Measurements from ENCODE around the gene ZNF692. TPM values are rescaled to one million over a fixed set of nuclear protein-coding genes. Genes with fewer than 3 reads are reported as not detected.

The ZNF692 gene
- total RNA-seq, 2 donors from 2014 or later, result 35.0 to 41.4 TPM

Other genes starting within 250 kb of the ZNF692 start
- not detected for gene OR2T11, start 224.0 kb downstream of the ZNF692 start, total RNA-seq
- not detected for gene OR2T35, start 213.8 kb downstream of the ZNF692 start, total RNA-seq
- not detected for gene OR2T27, start 203.6 kb downstream of the ZNF692 start, total RNA-seq
- gene OR14I1, start 156.3 kb downstream of the ZNF692 start, total RNA-seq, result not detected
- not detected for gene LYPD8, start 103.3 kb downstream of the ZNF692 start, total RNA-seq
- 10 to 100 TPM; 13.3 to 20.0 TPM for gene SH3BP5L, start 33.2 kb downstream of the ZNF692 start, total RNA-seq
- gene ZNF672, start 20.9 kb downstream of the ZNF692 start, total RNA-seq, result 10 to 100 TPM; 23.1 to 28.8 TPM
- 1 to 10 TPM; 2.1 to 3.6 TPM for gene PGBD2, start 47.1 kb upstream of the ZNF692 start, total RNA-seq